HUDEP-2 (cell line): ENCODE data around the gene PDE11A.
"Not testable (repeated sequence)": the region's sequence is repeated elsewhere in the genome, so short reads cannot be mapped to it uniquely, and the experiment has no call there.

ENCODE experiments used
- DNase-seq, 76 experiments: peaks; one replicate each; lab custom pipeline; 2025; ENCODE audit not compliant: unreplicated experiment in 76 of 76; lab: John Stamatoyannopoulos, UW

The PDE11A gene

DNA sequence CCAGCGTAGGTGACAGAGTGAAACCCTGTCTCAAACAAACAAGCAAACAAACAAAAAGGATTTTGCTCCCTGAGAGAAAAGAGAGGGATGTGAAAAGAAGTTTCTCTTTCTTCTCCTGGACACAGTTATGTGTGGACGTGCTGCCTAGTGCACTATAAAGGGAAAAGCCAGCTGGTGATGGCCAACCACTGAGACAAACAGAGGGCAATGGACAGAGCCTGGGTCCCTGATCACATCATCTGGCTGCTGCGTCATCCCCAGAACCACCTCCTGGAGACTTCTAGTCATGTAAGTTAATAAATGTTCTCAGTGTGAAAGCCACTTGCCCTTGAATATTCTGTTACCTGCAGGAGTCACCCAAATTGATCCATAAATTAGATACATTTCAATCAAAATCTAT, 184.9 kb downstream of the PDE11A start:
- DNase-seq: no peak

DNA sequence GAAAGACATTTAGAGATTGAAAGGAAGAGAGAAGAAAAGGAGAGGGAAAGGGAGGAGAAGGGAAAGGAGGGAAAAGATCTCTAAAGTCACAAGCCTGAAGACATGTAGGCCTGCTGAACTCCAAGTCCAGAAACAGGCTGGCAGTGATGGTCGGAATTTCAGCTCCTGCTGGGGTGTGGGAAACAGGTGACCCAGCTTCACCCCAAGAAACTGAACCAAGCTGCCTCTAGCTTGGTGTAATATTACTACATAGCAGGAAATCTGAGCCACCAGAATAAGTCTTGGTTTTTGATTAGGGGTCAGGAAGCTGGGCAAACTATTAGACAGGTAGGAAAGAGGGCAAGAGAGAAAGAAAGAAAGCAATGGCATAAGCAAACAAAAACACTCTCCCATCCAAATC, 185.8 kb downstream of the PDE11A start:
- DNase-seq: no peak

DNA sequence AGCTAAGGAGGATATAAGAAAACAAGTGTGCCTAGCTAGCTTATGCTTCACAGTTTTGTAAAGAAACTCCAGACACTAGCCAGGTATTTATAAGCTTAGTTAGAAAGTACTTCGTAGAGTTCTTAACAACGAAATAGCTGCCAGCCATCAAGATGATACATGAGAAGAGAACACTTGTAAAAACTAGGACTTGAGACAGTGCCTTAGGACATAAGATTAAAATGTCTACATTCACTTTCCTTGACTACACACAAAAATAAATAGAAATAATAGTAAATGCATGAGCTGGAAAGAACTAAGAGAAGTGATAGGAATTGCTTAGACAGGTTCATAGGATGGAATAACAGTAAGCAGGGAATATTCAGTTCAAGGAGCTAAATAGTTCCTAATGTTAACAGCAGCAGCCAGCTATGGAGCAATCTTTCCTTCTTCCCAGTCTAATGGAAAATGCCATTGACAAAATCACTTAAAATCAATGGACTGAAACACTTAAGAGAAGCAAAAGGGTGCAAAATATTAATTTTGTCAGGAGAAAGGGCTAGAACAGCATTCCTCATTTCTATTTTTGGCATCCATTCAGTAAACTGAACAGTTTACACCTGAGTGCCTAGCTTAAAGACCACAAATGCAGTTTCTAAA, 186.6 kb downstream of the PDE11A start:
- no peak for DNase-seq

DNA sequence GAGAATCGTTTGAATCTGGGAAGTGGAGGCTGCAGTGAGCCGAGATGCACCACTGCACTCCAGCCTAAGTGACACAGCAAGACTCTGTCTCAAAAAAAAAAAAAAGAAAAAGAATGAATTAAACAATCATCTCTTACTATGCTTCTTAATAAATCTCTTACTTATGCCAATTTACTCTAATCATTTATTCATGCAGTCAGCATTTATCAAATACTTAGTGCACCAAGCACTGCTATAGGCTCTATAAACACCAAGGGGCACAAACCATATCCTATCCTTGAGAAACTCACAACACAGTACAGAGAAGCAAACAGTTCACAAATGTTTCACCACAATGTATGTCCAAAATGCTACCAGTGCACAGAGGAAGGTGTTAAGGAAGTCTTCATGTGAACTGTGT, 189.4 kb downstream of the PDE11A start:
- DNase-seq: no peak

DNA sequence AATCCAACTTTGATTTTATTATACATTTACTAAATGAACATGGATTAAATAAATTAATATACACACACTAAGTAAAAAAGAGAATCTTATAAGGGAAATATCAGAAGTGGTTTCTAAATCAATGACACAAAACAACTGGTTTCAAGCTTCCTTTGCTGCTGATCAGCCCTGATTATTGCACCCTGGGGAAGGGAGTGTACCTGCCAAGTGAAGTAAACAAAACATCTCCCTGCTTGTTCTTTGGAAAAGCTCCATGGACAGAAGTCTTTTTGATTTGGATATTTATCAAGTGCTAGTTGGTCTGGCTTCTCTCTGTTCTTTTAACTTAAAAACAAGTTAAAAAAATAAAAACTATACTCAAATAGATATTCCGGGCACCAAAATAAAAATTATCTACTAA, 190.1 kb downstream of the PDE11A start:
- DNase-seq: no peak

DNA sequence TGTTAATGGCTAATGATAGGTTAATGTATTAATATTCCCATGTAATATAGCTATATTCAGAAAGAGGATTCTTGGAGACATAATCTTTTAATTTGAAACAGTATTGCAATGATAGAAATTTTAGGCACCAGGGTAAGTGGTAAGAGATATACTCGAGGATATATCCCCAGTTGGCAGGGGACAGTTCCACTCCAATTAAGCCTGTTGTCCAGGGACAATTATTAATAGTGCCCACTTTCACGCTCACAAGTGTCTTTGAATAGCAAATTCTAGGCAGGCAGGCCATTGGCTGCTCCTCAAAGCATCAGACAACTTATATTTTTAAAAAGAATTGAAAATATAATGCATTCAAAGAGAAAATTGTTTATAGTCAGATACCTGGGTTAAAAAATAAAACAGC, 190.7 kb downstream of the PDE11A start:
- DNase-seq: no peak

DNA sequence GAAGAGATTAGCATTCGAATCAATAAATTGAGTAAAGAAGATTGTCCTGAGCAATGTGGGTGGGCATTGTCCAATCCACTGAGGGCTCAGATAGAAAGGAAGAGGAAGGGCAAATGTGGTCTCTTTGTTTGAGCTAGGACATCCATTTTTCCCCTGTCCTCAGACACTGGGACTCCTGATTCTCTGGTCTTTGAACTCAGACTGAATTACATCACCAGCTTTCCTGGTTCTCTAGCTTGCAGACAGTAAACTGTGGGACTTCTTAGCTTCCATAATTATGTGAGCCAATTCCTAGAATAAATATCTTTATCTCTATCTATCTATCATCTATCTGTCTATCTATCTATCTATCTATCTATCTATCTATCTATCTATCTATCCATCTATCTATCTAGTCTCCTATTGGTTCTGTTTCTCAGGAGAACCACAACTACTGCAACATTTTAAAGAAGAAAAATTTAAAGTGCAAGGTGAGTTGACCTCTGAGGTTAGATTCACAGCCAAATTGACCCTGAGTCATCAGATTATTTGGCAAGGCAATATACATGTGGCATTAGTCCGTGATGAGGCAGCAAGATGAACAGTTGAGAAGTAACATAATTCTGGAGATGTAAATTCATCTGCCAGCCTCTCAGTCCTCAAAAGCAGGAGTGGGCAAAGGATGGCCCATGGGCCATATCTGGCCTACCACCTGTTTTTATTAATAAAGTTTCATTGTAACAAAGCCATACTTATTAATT, 191.4 kb downstream of the PDE11A start:
- no peak for DNase-seq

DNA sequence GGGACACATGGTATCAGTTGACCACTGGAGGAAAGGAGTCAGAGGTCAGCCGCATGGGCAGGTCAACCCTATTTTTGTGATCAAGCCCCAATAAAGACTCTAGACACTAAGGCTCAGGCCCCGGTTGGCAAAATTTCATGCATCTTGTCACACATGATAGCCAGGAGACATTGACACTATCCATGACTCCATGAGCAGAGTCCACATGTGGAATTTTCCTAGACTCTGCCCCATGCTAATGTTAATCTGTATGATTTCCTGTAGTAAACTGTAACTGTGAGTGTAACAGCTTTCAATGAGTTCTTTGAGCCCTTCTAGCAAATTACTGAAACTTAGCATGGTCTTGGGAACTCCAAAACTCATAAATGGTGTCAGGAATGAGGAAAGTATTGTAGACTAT, 192.3 kb downstream of the PDE11A start:
- DNase-seq: no peak

DNA sequence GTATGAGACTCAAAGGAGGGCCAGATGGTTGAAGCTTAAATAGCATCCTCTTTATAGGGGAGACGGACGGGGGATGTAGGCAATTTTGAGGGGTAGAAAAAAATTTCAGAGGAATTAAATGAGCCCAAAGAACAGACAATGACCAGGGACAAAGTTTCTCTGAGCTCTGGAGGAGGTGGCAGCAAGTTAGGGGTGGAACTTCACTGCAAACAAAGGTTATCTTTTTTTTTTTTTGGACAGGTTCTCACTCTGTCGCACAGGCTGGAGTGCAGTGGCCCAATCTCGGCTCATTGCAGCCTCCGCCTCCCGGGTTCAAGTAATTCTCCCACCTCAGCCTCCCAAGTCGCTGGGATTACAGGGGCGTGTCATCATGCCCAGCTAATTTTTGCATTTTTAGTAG, 195.6 kb downstream of the PDE11A start:
- no peak for DNase-seq

DNA sequence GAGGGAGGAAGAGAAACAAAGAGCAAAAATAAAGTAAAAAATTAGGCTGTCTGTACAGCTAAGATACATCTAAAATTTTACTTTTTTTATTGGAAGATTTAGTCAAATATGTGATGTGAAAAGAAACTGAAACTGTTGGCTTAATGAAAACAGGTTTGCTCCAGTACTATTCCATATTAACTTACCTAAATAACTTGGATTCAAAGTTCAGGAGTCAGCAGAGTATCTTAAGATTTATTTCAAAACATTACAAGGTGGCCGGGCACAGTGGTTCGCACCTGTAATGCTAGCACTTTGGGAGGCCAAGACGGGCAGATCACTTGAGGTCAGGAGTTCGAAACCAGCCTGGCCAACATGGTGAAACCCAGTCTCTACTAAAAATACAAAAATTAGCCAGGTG, 197.9 kb downstream of the PDE11A start:
- DNase-seq: no peak

DNA sequence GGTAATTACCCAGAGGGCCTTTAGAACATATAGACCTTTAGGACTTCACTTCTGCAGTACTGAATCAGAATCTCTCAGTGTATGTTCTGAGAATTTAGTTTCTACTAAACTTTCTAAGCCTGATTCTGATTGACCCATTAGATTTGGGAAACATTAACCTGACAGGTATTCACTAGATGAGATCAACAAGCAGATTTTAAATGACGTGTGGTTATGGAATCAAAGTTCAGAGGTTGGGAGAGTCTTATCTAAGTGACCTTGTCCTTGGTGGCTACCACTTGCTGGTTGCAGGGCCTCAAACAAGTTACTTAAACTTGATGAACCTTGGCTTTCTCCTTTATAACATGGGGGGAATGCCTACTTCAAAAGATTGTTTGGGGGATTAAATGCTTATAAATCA, 198.7 kb downstream of the PDE11A start:
- no peak for DNase-seq

DNA sequence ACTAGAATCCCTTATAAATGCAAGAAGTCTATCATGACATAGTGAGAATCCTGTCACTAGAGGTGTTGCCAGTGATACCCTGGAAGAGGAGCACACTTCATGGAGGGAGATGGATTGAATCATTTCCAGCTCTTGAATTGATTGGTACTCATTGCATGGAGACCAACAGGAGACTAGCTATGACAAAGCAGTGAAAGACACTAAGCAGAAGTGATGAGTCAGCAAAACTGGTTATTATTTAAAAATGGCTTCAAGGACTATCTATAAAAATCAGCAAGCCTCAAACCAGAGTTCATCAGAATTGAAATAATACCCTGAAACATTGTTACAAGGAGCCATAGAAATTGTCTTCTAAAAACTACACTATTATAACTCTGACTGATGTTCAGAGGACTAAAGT, 200.3 kb downstream of the PDE11A start:
- no peak for DNase-seq

DNA sequence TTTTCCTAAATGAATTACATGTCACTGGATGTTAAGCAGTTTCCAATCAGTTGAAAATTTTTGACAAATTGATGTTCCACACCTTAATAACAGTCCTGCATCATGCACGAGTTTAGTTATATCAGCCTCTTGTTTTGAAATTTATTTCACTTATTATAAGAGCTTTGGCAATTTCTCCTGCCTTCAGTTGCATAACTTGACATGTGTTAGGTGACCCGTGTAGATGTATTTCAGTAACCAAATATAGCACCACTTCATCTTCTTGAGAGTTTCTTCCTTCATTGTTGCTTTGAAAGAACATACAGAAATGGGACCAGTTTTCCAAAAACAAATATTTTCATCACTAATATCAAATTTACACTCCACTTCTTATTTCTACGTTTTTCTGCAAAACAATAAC, 202.7 kb downstream of the PDE11A start:
- no peak for DNase-seq

DNA sequence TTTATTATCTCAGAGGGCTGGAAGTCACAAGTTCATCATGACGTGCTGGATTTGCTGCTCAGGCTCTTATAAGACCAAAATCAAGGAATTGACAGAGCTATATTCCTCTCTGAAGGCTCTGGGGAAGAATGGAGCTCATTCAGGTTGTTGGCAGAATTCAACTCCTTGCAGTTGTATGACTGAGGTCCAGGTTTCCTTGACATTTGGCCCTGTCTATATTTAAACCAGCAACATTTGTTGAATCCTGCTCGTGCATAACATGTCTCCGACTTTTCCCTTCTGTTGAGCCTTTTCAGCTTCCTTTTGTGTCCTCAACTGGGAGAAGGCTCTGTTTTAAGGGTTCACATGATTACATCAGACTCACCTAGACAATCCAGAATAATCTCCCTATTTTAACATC, 203.4 kb downstream of the PDE11A start:
- no peak for DNase-seq

DNA sequence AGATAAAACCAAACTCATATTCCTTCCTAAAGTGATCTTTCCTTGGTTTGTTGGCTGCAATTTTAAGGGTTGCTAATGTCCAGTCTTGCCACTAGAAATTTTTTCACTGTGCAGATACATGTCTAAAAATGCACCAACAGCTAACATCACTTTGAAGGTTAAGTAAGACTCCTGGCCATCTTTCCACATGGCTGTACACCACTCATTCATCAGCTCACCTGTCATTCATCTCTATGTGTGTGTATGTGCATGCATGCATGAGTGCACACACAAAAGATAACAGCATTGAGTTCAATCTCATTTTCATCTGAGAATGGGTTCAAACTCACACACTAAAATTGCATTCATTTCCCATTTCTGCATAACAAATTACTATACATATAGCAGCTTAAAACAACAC, 203.8 kb downstream of the PDE11A start:
- no peak for DNase-seq

DNA sequence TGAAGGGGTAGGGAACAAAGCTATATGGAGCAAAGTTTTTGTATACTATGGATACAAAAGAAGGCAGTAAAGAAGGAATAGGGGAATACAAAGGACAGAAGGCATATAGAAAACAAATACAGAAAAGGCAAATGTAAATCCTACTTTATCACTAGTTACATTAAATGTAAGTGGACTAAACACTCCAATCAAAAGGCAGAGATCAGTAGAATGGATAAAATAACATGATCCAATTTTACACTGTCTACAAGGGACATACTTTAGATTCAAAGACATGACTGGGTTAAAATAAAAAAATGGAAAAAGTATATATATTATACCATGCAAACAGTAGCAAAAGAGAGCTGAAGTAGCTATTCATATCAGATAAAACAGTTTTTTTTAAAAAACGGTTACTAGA, 215.0 kb downstream of the PDE11A start:
- DNase-seq: no peak

DNA sequence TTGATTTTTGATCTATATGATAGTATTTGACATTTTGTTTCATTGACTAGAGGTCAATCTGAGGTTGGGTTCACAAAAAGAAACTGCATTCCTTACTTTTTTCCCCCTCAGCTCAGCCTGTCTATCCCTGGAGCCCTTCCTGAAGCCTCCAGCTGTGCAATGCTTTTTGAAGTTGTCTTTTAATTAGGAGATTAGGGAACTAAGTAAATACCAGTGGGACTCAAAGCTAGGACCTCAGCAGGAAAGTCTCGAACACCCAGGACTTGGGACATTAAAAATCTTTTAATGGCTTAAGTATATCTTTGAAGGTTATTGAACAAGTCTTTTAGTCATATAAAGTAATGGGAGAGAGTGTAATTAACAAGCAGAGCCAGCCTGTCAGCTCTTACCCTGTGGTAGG, 220.2 kb downstream of the PDE11A start:
- no peak for DNase-seq

DNA sequence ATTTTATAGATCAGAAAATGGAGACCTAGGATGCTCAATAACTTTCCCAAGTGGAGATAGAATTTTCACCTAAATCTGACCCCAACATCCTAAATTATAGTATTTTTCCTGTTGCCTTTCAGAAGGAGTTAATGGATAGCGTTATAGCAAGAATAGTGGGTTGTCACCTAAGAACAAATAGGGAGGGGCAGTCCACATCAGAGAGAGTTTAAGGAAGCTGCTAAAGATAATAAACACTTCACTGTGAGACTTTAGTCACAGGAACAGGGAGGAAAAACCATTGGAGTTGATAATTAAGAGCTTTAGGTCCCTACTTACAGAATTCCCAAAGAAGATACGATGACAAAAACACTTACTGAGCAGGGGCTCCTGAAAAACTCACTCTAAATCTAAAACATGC, 229.4 kb downstream of the PDE11A start:
- DNase-seq: no peak

DNA sequence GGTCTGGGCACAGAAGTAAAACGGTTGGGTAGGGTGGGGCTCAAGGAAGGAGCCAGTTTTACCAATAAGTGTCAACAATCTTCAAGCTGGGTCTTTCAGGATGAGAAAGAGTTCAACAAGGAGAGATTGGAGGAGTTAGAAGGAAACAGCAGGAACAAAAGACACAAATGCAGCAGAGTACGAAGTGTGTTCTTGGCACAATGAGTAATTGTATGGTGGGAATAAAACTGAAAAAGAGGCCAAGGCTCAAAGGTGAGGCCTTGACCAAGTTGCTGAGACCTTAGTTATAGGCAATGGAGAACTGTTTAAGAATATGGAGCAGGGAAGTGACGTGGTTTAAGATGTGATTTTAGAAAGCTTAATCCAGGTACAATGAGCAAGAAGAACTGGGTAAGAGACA, 230.3 kb downstream of the PDE11A start:
- no peak for DNase-seq

DNA sequence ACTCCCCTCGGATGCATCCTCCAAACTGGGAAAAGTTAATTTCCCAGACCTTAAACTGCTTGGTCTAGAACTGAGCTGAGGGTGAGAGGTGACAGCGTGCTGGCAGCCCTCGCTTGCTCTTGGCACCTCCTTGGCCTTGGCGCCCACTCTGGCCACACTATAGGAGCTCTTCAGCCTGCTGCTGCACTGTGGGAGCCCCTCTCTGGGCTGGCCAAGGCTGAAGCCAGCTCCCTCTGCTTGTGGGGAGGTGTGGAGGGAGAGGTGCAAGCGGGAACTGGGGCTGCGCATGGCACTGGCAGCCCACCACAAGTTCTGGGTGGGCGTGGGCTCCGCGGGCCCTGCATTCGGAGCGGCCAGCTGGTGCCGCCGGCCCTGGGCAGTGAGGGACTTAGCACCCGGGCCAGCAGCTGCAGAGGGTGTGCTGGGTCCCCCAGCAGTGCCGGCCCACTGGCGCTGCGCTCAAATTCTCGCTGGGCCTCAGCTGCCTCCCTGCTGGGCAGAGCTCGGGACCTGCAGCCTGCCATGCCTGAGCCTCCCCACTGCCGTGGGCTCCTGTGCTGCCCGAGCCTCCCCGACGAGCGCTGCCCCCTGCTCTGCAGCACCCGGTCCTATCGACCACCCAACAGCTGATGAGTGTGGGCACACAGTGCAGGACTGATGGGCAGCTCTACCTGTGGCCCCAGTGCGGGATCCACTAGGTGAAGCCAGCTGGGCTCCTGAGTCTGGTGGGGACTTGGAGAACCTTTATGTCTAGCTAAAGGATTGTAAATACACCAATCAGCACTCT, 237.0 kb downstream of the PDE11A start:
- not testable (repeated sequence) for DNase-seq

DNA sequence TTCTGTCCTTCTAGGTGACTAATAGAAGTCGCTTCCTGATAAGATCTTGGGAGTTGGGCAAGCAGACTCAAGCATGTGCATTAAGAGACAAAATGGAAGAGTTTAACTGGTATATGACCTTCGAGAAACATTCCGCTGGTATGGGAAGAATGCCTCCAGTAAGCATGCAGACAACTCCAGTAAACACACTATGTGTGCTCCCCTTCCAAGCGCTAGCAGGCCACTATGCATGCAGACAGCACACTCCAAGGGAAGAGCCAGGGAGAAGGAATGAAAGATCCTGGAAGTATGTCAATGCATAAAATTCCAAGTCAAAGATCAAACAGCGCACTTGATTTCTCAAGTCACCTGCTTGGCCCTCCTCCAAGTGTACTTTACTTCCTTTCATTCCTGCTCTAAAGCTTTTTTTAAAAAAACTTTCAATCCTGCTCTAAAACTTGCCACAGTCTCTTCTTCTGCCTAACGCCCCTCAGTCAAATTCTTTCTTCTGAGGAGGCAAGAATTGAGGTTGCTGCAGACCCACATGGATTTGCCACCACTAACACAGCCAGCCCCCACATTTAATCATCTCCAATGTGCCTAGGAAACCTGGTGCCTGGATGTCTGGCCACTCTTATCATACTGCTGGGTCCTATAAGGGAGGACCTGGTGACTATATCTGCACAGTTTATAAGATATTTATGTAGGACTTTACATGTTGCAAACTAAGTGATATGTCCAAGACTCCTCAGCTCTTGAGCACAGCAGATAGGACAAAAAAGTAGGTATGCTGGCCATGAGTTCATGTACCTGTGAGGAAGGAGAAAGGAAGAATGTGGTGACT, 239.8 kb downstream of the PDE11A start:
- DNase-seq: no peak
